Posterior vena cava (tissue), 2 donors: ENCODE results near the gene ZNF433. TPM values are rescaled to one million over a fixed set of nuclear protein-coding genes. Genes with fewer than 3 reads are reported as not detected.

Experiments used
- total RNA-seq, 2 donors: library from RNA; stranded (reverse); fragmentation: NEBNext Ultra II Directional; extraction: Animal tissue kit (Norgen Biotek cat#: 25700); gene quantifications; one replicate each; pipeline ENCODE4 v1.2.1, GENCODE V29; 2021
- donor health status: DM: yes; HTN: yes; CAD: no.
- donor health status: DM: yes; HTN: yes; CAD: no.

The ZNF433 gene
- total RNA-seq, 2 donors from 2014 or later: 3.9 to 5.1 TPM

Other genes with a start within 250 kb of the ZNF433 start
- 1 to 10 TPM; 2.4 to 2.9 TPM for gene ZNF491, start 237.2 kb downstream of the ZNF433 start, total RNA-seq
- gene ZNF440, start 221.4 kb downstream of the ZNF433 start, total RNA-seq: 10 to 100 TPM in 1 of 2 donors, 1 to 10 TPM in 1; 8.8 to 10.5 TPM
- gene ZNF439, start 187.0 kb downstream of the ZNF433 start, total RNA-seq: 1 to 10 TPM; 5.4 to 6.0 TPM
- 1 to 10 TPM; 3.7 to 4.0 TPM for gene ZNF69, start 147.9 kb downstream of the ZNF433 start, total RNA-seq
- gene ZNF700, start 110.6 kb downstream of the ZNF433 start, total RNA-seq: 10 to 100 TPM in 1 of 2 donors, 1 to 10 TPM in 1; 9.9 to 11.6 TPM
- gene ZNF763, start 70.6 kb downstream of the ZNF433 start, total RNA-seq: 1 to 10 TPM; 1.7 to 2.4 TPM
- under 1 TPM in 1 of 2 donors, not detected in 1; 0.14 TPM for gene ZNF878, start 17.3 kb upstream of the ZNF433 start, total RNA-seq
- 10 to 100 TPM in 1 of 2 donors, 1 to 10 TPM in 1; 7.8 to 14.9 TPM for gene ZNF844, start 29.1 kb upstream of the ZNF433 start, total RNA-seq
- gene ZNF20, start 104.7 kb upstream of the ZNF433 start, total RNA-seq: 1 to 10 TPM; 1.0 to 3.2 TPM
- gene ZNF625, start 121.1 kb upstream of the ZNF433 start, total RNA-seq: 1 to 10 TPM; 6.0 to 8.7 TPM
- gene ZNF136, start 127.4 kb upstream of the ZNF433 start, total RNA-seq: 1 to 10 TPM; 9.2 to 9.4 TPM